Loucy (cell line): ENCODE results near the gene LAMA4.

Experiments used
- H2AFZ ChIP-seq: fragments of 200-600 bp; sonication (generic); 2 replicates; pipeline ENCODE4 v1.6.0; 2016; ENCODE audit warnings: antibody characterized with exemption, mild to moderate bottlenecking, low read length, moderate library complexity
- H3F3A ChIP-seq: fragments of 200-600 bp; 2 replicates; pipeline ENCODE4 v1.6.0; 2016; ENCODE audit warnings: antibody characterized with exemption, low read depth, mild to moderate bottlenecking
- H3K27me3 ChIP-seq: fragments of 200-600 bp; sonication (generic); 2 replicates; pipeline ENCODE4 v1.6.1; 2014; ENCODE audit warnings: low read length, mild to moderate bottlenecking; ENCODE audit not compliant: insufficient read depth, poor library complexity, severe bottlenecking
- H3K36me3 ChIP-seq: fragments of 200-600 bp; sonication (generic); 2 replicates; pipeline ENCODE4 v1.6.1; 2016; ENCODE audit warnings: low read length; ENCODE audit not compliant: insufficient read depth
- H3K4me1 ChIP-seq: fragments of 200-600 bp; sonication (generic); 2 replicates; pipeline ENCODE4 v1.5.1; 2014; ENCODE audit warnings: low read length, mild to moderate bottlenecking; ENCODE audit not compliant: insufficient read depth, poor library complexity, severe bottlenecking
- H3K4me2 ChIP-seq: fragments of 200-600 bp; sonication (generic); 2 replicates; pipeline ENCODE4 v1.6.0; 2014; ENCODE audit warnings: antibody characterized with exemption, low read length, low read depth, mild to moderate bottlenecking; ENCODE audit not compliant: poor library complexity, severe bottlenecking
- H3K4me3 ChIP-seq: fragments of 200-600 bp; sonication (generic); 2 replicates; pipeline ENCODE4 v1.5.1; 2014; ENCODE audit warnings: low read length, mild to moderate bottlenecking, mixed read lengths; ENCODE audit not compliant: poor library complexity, severe bottlenecking
- H3K79me2 ChIP-seq: fragments of 200-600 bp; sonication (generic); 2 replicates; pipeline ENCODE4 v1.6.1; 2014; ENCODE audit warnings: low read length; ENCODE audit not compliant: insufficient read depth
- H3K9ac ChIP-seq: fragments of 200-600 bp; sonication (generic); 2 replicates; pipeline ENCODE4 v1.6.0; 2014; ENCODE audit warnings: mild to moderate bottlenecking, low read depth, low read length, moderate library complexity; ENCODE audit not compliant: poor library complexity, severe bottlenecking
- H3K9me2 ChIP-seq: fragments of 200-600 bp; sonication (generic); replicated peaks from 2 replicates; pipeline ENCODE4 v1.6.1; 2016; ENCODE audit warnings: low read depth, low read length, mixed read lengths
- H3K9me3 ChIP-seq: fragments of 200-600 bp; sonication (generic); 2 replicates; pipeline ENCODE4 v1.6.1; 2014; ENCODE audit warnings: mild to moderate bottlenecking, antibody characterized with exemption, low read length, low read depth; ENCODE audit not compliant: insufficient read depth
- H4K20me1 ChIP-seq: fragments of 200-600 bp; sonication (generic); 2 replicates; pipeline ENCODE4 v1.6.0; 2014; ENCODE audit warnings: antibody characterized with exemption, low read length, mild to moderate bottlenecking; ENCODE audit not compliant: insufficient read depth, poor library complexity, severe bottlenecking
- CTCF ChIP-seq: fragments of 200-600 bp; sonication (generic); conservative IDR thresholded peaks from 2 replicates; pipeline ENCODE4 v1.5.1; 2014; ENCODE audit warnings: mild to moderate bottlenecking, antibody characterized with exemption, low read length
- EZH2phosphoT487 ChIP-seq: fragments of 200-600 bp; IDR thresholded peaks from 2 replicates; pipeline ENCODE4 v1.6.1; 2018; ENCODE audit warnings: antibody characterized with exemption, mild to moderate bottlenecking, moderate library complexity, borderline replicate concordance

LAMA4 gene

GRCh38 chr6:112287577-112288225, 33.3 kb upstream of the LAMA4 start:
- Histone ChIP-seq H3K4me2 (no peak overlapping the region), H3K9me3 (no peaks in the 10 kb centered on the region), H3K79me2 (no peaks in the 10 kb centered on the region), H3K4me1 (peaks cover 12% of the 10 kb centered on the region), H3K4me3 (no peak overlapping the region), H2AFZ (no peak overlapping the region), H3F3A (no peaks in the 10 kb centered on the region), H3K36me3 (no peaks in the 10 kb centered on the region), H3K27me3 (peaks cover 90% of the 10 kb centered on the region), H3K9ac (no peak overlapping the region), H4K20me1 (no peaks in the 10 kb centered on the region), H3K9me2 (no peaks in the 10 kb centered on the region)
- TF ChIP-seq CTCF (no peak), EZH2phosphoT487 (no peak)

GRCh38 chr6:112286500-112287144, 32.3 kb upstream of the LAMA4 start:
- Histone ChIP-seq H4K20me1 (no peaks in the 10 kb centered on the region), H3K4me3 (no peak overlapping the region), H3F3A (no peaks in the 10 kb centered on the region), H3K9me3 (no peaks in the 10 kb centered on the region), H3K27me3 (peaks cover 90% of the 10 kb centered on the region), H3K79me2 (no peaks in the 10 kb centered on the region), H3K9ac (no peak overlapping the region), H3K4me2 (no peak overlapping the region), H2AFZ (no peak overlapping the region), H3K36me3 (no peaks in the 10 kb centered on the region), H3K4me1 (peaks cover 12% of the 10 kb centered on the region), H3K9me2 (no peaks in the 10 kb centered on the region)
- TF ChIP-seq CTCF (no peak), EZH2phosphoT487 (no peak)

GRCh38 chr6:112286010-112286409, 31.6 kb upstream of the LAMA4 start:
- TF ChIP-seq CTCF (no peak), EZH2phosphoT487 (peak; percentile 98)
- no peaks in the 10 kb centered on the region for H4K20me1 ChIP-seq
- no peak overlapping the region for H2AFZ ChIP-seq
- no peak overlapping the region for H3K4me2 ChIP-seq
- H3K9me2 ChIP-seq: no peaks in the 10 kb centered on the region
- peaks cover 90% of the 10 kb centered on the region for H3K27me3 ChIP-seq
- no peaks in the 10 kb centered on the region for H3K79me2 ChIP-seq
- H3K4me3 ChIP-seq: no peak overlapping the region
- H3K4me1 ChIP-seq: peaks cover 12% of the 10 kb centered on the region
- H3K9ac ChIP-seq: no peak overlapping the region
- H3K36me3 ChIP-seq: no peaks in the 10 kb centered on the region
- no peaks in the 10 kb centered on the region for H3F3A ChIP-seq
- H3K9me3 ChIP-seq: no peaks in the 10 kb centered on the region
